Measurements from ENCODE around the gene EXOSC2. TPM values are rescaled to one million over a fixed set of nuclear protein-coding genes. Genes with fewer than 3 reads are reported as not detected.

EXOSC2 gene
- total and polyA plus RNA-seq, 2 of the 13 experiments (the other 11 are each of a cell fraction or from before 2014, with no cell fraction given) = 27.5 to 63.8 TPM

- H3K27ac ChIP-seq (ENCODE audit: extremely low read length, insufficient read depth, low read length) = no peak overlapping the region
- WGBS (ENCODE audit: low lambda C conversion rate) = 94% methylated on average over 3 of the region's 3 CpGs
- intact Hi-C loops (cut with micrococcal nuclease; ENCODE audit: unreplicated experiment) = no loop called here
- 0 out of 2 replicates have a peak, but pooled peaks cover 2% of the 10 kb centered on the region for H4K20me1 ChIP-seq (ENCODE audit: insufficient read depth, low read length)
- H3K4me3 ChIP-seq (replicated peaks in 1 of 3; ENCODE audit: insufficient read depth in 1 of 3, low read depth in 2 of 3, low read length in 3 of 3) = no peak overlapping the region
- H3K79me2 ChIP-seq (ENCODE audit: insufficient read depth, low read length) = peaks cover 16% of the 10 kb centered on the region
- in situ Hi-C loops (cut with HindIII; ENCODE audit: extremely low pct_ligation_motif_present, low pct_unique_long_range_greater_than_20kb) = no loop called here
- no TSS peak for BruUV-seq (replicated peaks)
- H2AFZ ChIP-seq (ENCODE audit: low read length) = no peak overlapping the region
- ATAC-seq (no peak), DNase-seq (ENCODE audit: low spot score) (no peak), FAIRE-seq (no peak)
- TF ChIP-seq ZBTB21 (CRISPR knock-in tag; IDR thresholded peaks at IDR 0.05) = no peak
- no peak for TF ChIP-seq SIX4 (CRISPR knock-in tag; IDR thresholded peaks at IDR 0.05)
- no peak for TF ChIP-seq GPN1 (CRISPR knock-in tag; IDR thresholded peaks at IDR 0.05; ENCODE audit: borderline replicate concordance)
- TF ChIP-seq ARNTL (CRISPR knock-in tag; IDR thresholded peaks at IDR 0.05) = no peak
- no peak for TF ChIP-seq REST (IDR thresholded peaks at IDR 0.05; ENCODE audit: borderline replicate concordance in 1 of 2, low read depth in 1 of 2, low read length in 2 of 2)
- no peak for TF ChIP-seq CCDC6 (CRISPR knock-in tag; IDR thresholded peaks at IDR 0.05)
- no peak for TF ChIP-seq NFKBIZ (CRISPR knock-in tag; IDR thresholded peaks at IDR 0.05)
- TF ChIP-seq SP140L (CRISPR knock-in tag; IDR thresholded peaks at IDR 0.05; ENCODE audit: borderline replicate concordance) = no peak
- no peak for TF ChIP-seq TAF1 (CRISPR knock-in tag; IDR thresholded peaks at IDR 0.05)
- TF ChIP-seq ZNF549 (CRISPR knock-in tag; IDR thresholded peaks at IDR 0.05) = no peak
- no peak for TF ChIP-seq DBP (CRISPR knock-in tag; IDR thresholded peaks at IDR 0.05; ENCODE audit: not compliant biosample characterization)
- no peak for TF ChIP-seq IKZF5 (CRISPR knock-in tag; IDR thresholded peaks at IDR 0.05)
- no peak for TF ChIP-seq HNF4A (CRISPR knock-in tag; IDR thresholded peaks at IDR 0.05)
- no peak for TF ChIP-seq GMEB1 (CRISPR knock-in tag; IDR thresholded peaks at IDR 0.05; ENCODE audit: borderline replicate concordance)
- no peak for TF ChIP-seq POLR2G (IDR thresholded peaks at IDR 0.05; ENCODE audit: low read depth, low read length)
- no peak for TF ChIP-seq NONO (IDR thresholded peaks at IDR 0.05)
- TF ChIP-seq NONO (CRISPR knock-in tag; conservative IDR thresholded peaks at IDR 0.05) = no peak
- TF ChIP-seq PLSCR1 (CRISPR knock-in tag; IDR thresholded peaks at IDR 0.05; ENCODE audit: borderline replicate concordance) = no peak
- H3K27me3 ChIP-seq (ENCODE audit: control insufficient read depth in 1 of 2, insufficient read depth in 2 of 2, low read length in 2 of 2) = no peaks in the 10 kb centered on the region
- CTCF ChIA-PET (ENCODE audit: low intra/inter-chr PET ratio, low total read pairs) = no interaction called here
- POLR2A ChIA-PET = no interaction called here
- H3K9me3 ChIP-seq (ENCODE audit: low read length) = no peaks in the 10 kb centered on the region
- no peak overlapping the region for H3K4me2 ChIP-seq (ENCODE audit: low read depth, low read length)
- H3K4me1 ChIP-seq (ENCODE audit: insufficient read depth, low read length) = peaks cover 13% of the 10 kb centered on the region
- no peaks in the 10 kb centered on the region for H3K36me3 ChIP-seq (replicated peaks in 1 of 2; ENCODE audit: control insufficient read depth in 1 of 2, insufficient read depth in 2 of 2, low read length in 2 of 2)
- no peak overlapping the region for H3K9ac ChIP-seq (ENCODE audit: insufficient read depth, low read depth, low read length)
These were observed 47.4 kb downstream of the EXOSC2 start for GRCh38 chr9:130741024-130741305.
